GM15510 (cell line): ENCODE results near the gene RSBN1.
A peak's percentile ranks its signal among the peaks of the same experiment; 100 is the strongest.

ENCODE experiments used
- POLR2A ChIP-seq: IDR thresholded peaks from 3 replicates; pipeline ENCODE4 v1.6.1; 2011; ENCODE audit warnings: borderline replicate concordance; ENCODE audit not compliant: insufficient read length; ENCODE audit errors: extremely low read depth

The RSBN1 gene

GRCh38 chr1:113811888-113812660, at the start of gene RSBN1:
Gene RSBN1 (minus strand): TSS chr1:113812476. CDS start chr1:113812412, 64 bp downstream.
- TF ChIP-seq POLR2A: peak; percentile 80

- no peak for TF ChIP-seq POLR2A
These were observed 49.4 kb upstream of the RSBN1 start for GRCh38 chr1:113861641-113862040.

- TF ChIP-seq POLR2A: no peak
These were observed 48.6 kb upstream of the RSBN1 start for GRCh38 chr1:113860891-113861290.

GRCh38 chr1:113859478-113860175, 47.4 kb upstream of the RSBN1 start:
- TF ChIP-seq POLR2A: no peak

- TF ChIP-seq POLR2A: no peak
These were observed 46.7 kb upstream of the RSBN1 start for GRCh38 chr1:113858982-113859381.

- no peak for TF ChIP-seq POLR2A
These were observed 46.1 kb upstream of the RSBN1 start for GRCh38 chr1:113858418-113858817.

GRCh38 chr1:113857776-113858175, 45.5 kb upstream of the RSBN1 start:
- TF ChIP-seq POLR2A: no peak

- TF ChIP-seq POLR2A: no peak
These were observed 44.1 kb upstream of the RSBN1 start for GRCh38 chr1:113856401-113856790.

GRCh38 chr1:113855630-113856400, 43.5 kb upstream of the RSBN1 start:
- TF ChIP-seq POLR2A: no peak

- no peak for TF ChIP-seq POLR2A
These were observed 42.0 kb upstream of the RSBN1 start for GRCh38 chr1:113854234-113854633.

- TF ChIP-seq POLR2A: no peak
These were observed 38.0 kb upstream of the RSBN1 start for GRCh38 chr1:113850127-113850796.

GRCh38 chr1:113849072-113849471, 36.8 kb upstream of the RSBN1 start:
- TF ChIP-seq POLR2A: no peak

- TF ChIP-seq POLR2A: no peak
These were observed 34.2 kb upstream of the RSBN1 start for GRCh38 chr1:113846391-113847035.

- no peak for TF ChIP-seq POLR2A
These were observed 24.3 kb upstream of the RSBN1 start for GRCh38 chr1:113836534-113836933.
